Thymus (tissue), 14 donors: ENCODE measurements around the gene NEO1. TPM values are rescaled to one million over a fixed set of nuclear protein-coding genes. Genes with fewer than 3 reads are reported as not detected.

Source experiments
- DNase-seq, 9 donors: peaks; one replicate each; pipeline ENCODE4 v3.0.0-alpha.2; 2013; ENCODE audit warnings: low spot score in 9 of 9, low read depth in 6 of 9, missing footprints in 1 of 9
- H3K27ac ChIP-seq, 2 donors: one replicate each; pipeline ENCODE4 v1.5.1; 2013; ENCODE audit warnings: control low read depth in 1 of 2, low read depth in 1 of 2, low read length in 1 of 2, mild to moderate bottlenecking in 1 of 2, moderate library complexity in 1 of 2
- H3K27me3 ChIP-seq, 2 donors: one replicate each; pipeline ENCODE4 v1.5.1; 2013; ENCODE audit warnings: low read length in 1 of 2; ENCODE audit not compliant: control insufficient read depth in 2 of 2, insufficient read depth in 1 of 2
- H3K36me3 ChIP-seq, 2 donors: one replicate each; pipeline ENCODE4 v1.5.1; 2013; ENCODE audit warnings: low read length in 1 of 2, mild to moderate bottlenecking in 1 of 2, moderate library complexity in 1 of 2; ENCODE audit not compliant: control insufficient read depth in 2 of 2, insufficient read depth in 2 of 2
- H3K4me1 ChIP-seq, 2 donors: one replicate each; pipeline ENCODE4 v1.5.1; 2013; ENCODE audit warnings: low read length in 2 of 2; ENCODE audit not compliant: control insufficient read depth in 2 of 2, insufficient read depth in 2 of 2
- H3K4me3 ChIP-seq, 2 donors: one replicate each; pipeline ENCODE4 v1.5.1; 2013; ENCODE audit warnings: low read length in 2 of 2, control low read depth in 1 of 2, mild to moderate bottlenecking in 1 of 2
- H3K9me3 ChIP-seq, 2 donors: one replicate each; pipeline ENCODE4 v1.5.1; 2013; ENCODE audit warnings: low read length in 1 of 2, mild to moderate bottlenecking in 1 of 2; ENCODE audit not compliant: control insufficient read depth in 2 of 2, insufficient read depth in 1 of 2
- WGBS: extraction: QIAGEN DNeasy Blood & Tissue Kit; methylation state at CpG from one replicate; pipeline ENCODE4 v1.1.7; 2013; 5-methylcytosine and 5-hydroxymethylcytosine counted together
- long read RNA-seq, 10 donors: transcript quantifications; one replicate each; lab custom pipeline, GENCODE V29; 2026
- polyA plus RNA-seq: library from polyadenylated mRNA; stranded (reverse); fragments of 200-250 nt; gene quantifications from one replicate; pipeline ENCODE4 v1.2.3, GENCODE V29; 2013
- total RNA-seq: library from RNA; stranded (reverse); fragments of 120-200 nt; gene quantifications from one replicate; pipeline ENCODE4 v1.2.4, GENCODE V29; 2013
- donor health status: healthy.

NEO1 gene
- total RNA-seq, result 6.1 TPM
- polyA plus RNA-seq, result 4.4 TPM
- long read RNA-seq, donor 1, result 0 reads
- long read RNA-seq, donor 2, result 0 reads
- long read RNA-seq, donor 3, result 0 reads
- long read RNA-seq, donor 4, result 0 reads
- long read RNA-seq, donor 5, result 0 reads
- long read RNA-seq, donor 6, result 0 reads
- long read RNA-seq, donor 7, result 0 reads
- long read RNA-seq, donor 8, partial matches to known transcripts, result 5 of 5 reads
- long read RNA-seq, donor 8, other reads (novel, unspliced or antisense), result 0 of 5 reads
- long read RNA-seq, donor 9, result 0 reads
- long read RNA-seq, donor 10, result 0 reads

- peak within 1 kb of the TSS; percentile 62 to 79 for H3K27ac ChIP-seq
- peaks cover 49 to 69% of the 10 kb centered on the region in 2 donors for H3K27me3 ChIP-seq
- peaks cover 6% of the 10 kb centered on the region in 2 donors for H3K4me1 ChIP-seq
- H3K4me3 ChIP-seq, result peak within 1 kb of the TSS; percentile 57 to 73
- H3K9me3 ChIP-seq, result no peaks in the 10 kb centered on the region
- H3K36me3 ChIP-seq, result no peaks in the 10 kb centered on the region
- WGBS, result under 1% methylated on average over 103 of the region's 108 CpGs
- DNase-seq, result peak in 7 of 9 donors; percentile 10 to 69 (median 48)
Measured at GRCh38 chr15:73051807-73052652, at the start of gene NEO1. TSS of gene NEO1 (plus strand) at chr15:73052463. CDS start at chr15:73052676, 213 bp downstream.

- Histone ChIP-seq H3K4me3 (no peak overlapping the region), H3K36me3 (no peaks in the 10 kb centered on the region), H3K27me3 (peaks cover 0 to 2% of the 10 kb centered on the region in 2 donors), H3K4me1 (no peaks in the 10 kb centered on the region), H3K9me3 (no peaks in the 10 kb centered on the region), H3K27ac (no peak overlapping the region)
- 90% methylated on average over 5 of the region's 5 CpGs for WGBS
- no peak for DNase-seq
Measured at GRCh38 chr15:73004462-73004861, 47.8 kb upstream of the NEO1 start.

- H3K9me3 ChIP-seq, result no peaks in the 10 kb centered on the region
- H3K4me1 ChIP-seq, result no peaks in the 10 kb centered on the region
- no peak overlapping the region for H3K4me3 ChIP-seq
- peaks cover 0 to 2% of the 10 kb centered on the region in 2 donors for H3K27me3 ChIP-seq
- WGBS, result 86% methylated on average over 2 of the region's 2 CpGs
- H3K27ac ChIP-seq, result no peak overlapping the region
- H3K36me3 ChIP-seq, result no peaks in the 10 kb centered on the region
- DNase-seq, result no peak
Measured at GRCh38 chr15:73005032-73005431, 47.2 kb upstream of the NEO1 start.

- H3K27me3 ChIP-seq, result peaks cover 0 to 2% of the 10 kb centered on the region in 2 donors
- no peak for DNase-seq
- H3K9me3 ChIP-seq, result no peaks in the 10 kb centered on the region
- H3K4me3 ChIP-seq, result no peak overlapping the region
- 95% methylated on average over 2 of the region's 2 CpGs for WGBS
- H3K4me1 ChIP-seq, result no peaks in the 10 kb centered on the region
- no peaks in the 10 kb centered on the region for H3K36me3 ChIP-seq
- no peak overlapping the region for H3K27ac ChIP-seq
Measured at GRCh38 chr15:73005446-73005845, 46.8 kb upstream of the NEO1 start.

GRCh38 chr15:73006523-73006922 lies 45.7 kb upstream of the NEO1 start:
- H3K9me3 ChIP-seq, result no peaks in the 10 kb centered on the region
- H3K4me3 ChIP-seq, result no peak overlapping the region
- no peaks in the 10 kb centered on the region for H3K4me1 ChIP-seq
- DNase-seq, result no peak
- peaks cover 0 to 2% of the 10 kb centered on the region in 2 donors for H3K27me3 ChIP-seq
- H3K36me3 ChIP-seq, result no peaks in the 10 kb centered on the region
- H3K27ac ChIP-seq, result no peak overlapping the region
- 87% methylated on average over 1 of the region's 1 CpG for WGBS

DNA sequence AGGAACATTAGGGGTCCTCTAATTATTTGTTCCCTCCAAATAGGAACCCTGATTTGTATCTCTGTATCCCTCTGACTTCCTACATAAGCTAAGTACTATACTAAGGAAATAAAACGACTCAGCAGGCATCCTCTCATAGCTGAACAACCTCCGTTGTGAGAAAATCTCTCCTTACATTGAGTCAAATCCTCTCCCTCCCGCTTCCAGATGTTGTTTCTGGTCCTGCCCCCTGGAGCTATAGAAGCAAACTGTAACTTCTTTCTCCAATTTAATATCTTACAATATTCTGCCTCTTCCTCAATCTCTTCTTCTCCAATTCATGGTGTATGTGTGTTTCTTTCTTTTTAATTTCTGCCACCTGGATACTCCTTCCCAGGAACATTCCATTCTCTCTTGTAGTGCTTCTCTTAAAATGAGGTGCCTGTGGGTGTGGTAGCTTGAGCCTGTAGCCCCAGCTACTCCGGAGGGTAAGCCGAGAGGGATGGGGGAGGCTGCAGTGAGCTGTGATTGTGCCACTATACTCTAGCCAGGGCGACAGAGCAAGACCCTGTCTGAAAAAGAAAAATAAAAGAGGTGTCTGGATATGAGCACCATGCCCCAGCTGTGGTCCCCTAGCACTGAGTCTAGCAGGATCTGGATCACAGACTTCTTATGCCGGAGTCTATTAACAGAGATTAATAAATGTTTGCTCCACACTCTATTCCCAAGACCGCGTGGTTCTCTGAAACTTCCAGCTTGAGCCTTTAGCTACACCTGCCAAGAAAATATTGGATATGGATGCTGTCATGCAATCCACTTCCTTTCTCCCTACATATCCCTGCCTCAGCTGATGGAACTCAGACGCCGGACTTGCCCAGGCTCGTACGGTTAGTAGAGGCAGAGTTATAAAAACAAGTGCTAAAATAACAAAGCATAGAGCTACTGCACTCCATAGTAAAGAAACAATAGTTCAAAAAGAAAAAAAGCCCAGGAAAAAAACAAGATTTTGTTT lies 42.9 kb upstream of the NEO1 start:
- H3K36me3 ChIP-seq, result no peaks in the 10 kb centered on the region
- no peak overlapping the region for H3K4me3 ChIP-seq
- H3K27ac ChIP-seq, result no peak overlapping the region
- H3K9me3 ChIP-seq, result no peaks in the 10 kb centered on the region
- peaks cover 0 to 2% of the 10 kb centered on the region in 2 donors for H3K27me3 ChIP-seq
- 71% methylated on average over 13 of the region's 13 CpGs for WGBS
- peak in 1 of 9 donors; percentile 4 for DNase-seq
- H3K4me1 ChIP-seq, result no peaks in the 10 kb centered on the region

- peaks cover 0 to 2% of the 10 kb centered on the region in 2 donors for H3K27me3 ChIP-seq
- WGBS, result 66% methylated on average over 10 of the region's 10 CpGs
- H3K4me1 ChIP-seq, result no peaks in the 10 kb centered on the region
- H3K36me3 ChIP-seq, result no peaks in the 10 kb centered on the region
- no peaks in the 10 kb centered on the region for H3K9me3 ChIP-seq
- no peak overlapping the region for H3K27ac ChIP-seq
- no peak for DNase-seq
- H3K4me3 ChIP-seq, result no peak overlapping the region
Measured at GRCh38 chr15:73010154-73011152, 41.8 kb upstream of the NEO1 start.

DNA sequence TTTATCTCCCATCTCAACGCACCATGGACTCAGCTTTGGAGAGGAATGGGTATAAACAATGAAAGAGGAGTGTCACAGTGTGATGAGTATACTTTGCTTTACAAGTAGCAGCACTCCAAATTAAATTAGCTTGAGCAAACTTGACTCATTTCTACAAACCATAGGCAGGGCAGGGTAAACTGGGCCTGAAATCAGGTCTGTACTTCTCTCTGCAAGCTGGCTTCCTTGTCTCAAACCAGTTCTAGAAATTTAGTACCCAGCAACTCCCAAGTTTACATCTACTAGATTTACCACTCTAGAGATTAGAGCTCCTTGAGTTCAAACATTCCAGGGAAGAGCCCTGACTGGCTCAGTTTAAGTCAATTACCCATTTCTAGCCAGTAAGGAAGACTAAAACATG lies 37.4 kb upstream of the NEO1 start:
- no peaks in the 10 kb centered on the region for H3K9me3 ChIP-seq
- 93% methylated on average over 1 of the region's 1 CpG for WGBS
- no peak for DNase-seq
- H3K4me3 ChIP-seq, result no peak overlapping the region
- no peaks in the 10 kb centered on the region for H3K36me3 ChIP-seq
- no peaks in the 10 kb centered on the region for H3K4me1 ChIP-seq
- no peak overlapping the region for H3K27ac ChIP-seq
- H3K27me3 ChIP-seq, result peaks cover 0 to 2% of the 10 kb centered on the region in 2 donors
